ENCODE results near the gene ENPP3. TPM values are rescaled to one million over a fixed set of nuclear protein-coding genes. Genes with fewer than 3 reads are reported as not detected.
A peak's percentile ranks its signal among the peaks of the same experiment; 100 is the strongest.
"Not testable (repeated sequence)": the region's sequence is repeated elsewhere in the genome, so short reads cannot be mapped to it uniquely, and the experiment has no call there.

The ENPP3 gene
- total and polyA plus RNA-seq, 4 donors = 0.31 to 2.9 (median 0.54) TPM

GRCh38 chr6:131749023-131749422, 111.9 kb downstream of the ENPP3 start:
- WGBS, 2 donors = 95% methylated on average over 7 of the region's 7 CpGs
- H3K27ac ChIP-seq (ENCODE audit: low read depth in 1 of 2, low read length in 1 of 2) = no peak overlapping the region
- DNase-seq = no peak

DNA sequence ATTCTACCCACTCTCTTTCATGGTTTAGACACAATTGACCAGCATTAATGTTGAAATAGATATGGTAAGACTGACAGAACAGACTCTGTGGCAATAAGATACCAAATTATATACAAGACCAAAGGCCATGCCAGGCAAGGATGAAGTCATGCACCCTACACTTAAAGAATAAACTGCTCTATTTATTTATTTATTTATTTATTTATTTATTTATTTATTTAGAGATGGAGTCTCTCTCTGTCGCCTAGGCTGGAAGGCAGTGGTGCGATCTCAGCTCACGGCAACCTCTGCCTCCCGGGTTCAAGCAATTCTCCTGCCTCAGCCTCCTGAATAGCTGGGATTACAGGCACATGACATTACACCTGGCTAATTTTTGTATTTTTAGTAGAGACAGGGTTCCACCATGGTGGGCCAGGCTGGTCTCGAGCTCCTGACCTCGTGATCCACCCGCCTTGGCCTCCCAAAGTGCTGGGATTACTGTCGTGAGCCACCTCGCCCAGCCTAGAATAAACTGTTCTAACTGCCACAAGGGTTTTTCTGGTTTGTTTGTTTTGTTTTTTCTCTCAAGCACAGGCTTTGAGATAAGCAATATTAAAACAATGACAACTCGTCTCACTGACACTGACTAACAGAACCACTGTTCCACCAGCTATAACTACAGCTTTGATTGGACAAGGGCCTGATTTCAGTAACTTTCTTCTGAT, 114.1 kb downstream of the ENPP3 start:
- H3K9ac ChIP-seq (ENCODE audit: insufficient read depth in 1 of 2, low read length in 2 of 2); H3K27ac ChIP-seq (ENCODE audit: low read depth in 1 of 2, low read length in 1 of 2); ATAC-seq (ENCODE audit: insufficient read depth, low FRiP score); H3K4me1 ChIP-seq (ENCODE audit: control insufficient read depth in 5 of 5, insufficient read depth in 5 of 5, low read length in 5 of 5); DNase-seq; H3K9me3 ChIP-seq (ENCODE audit: control insufficient read depth in 4 of 4, insufficient read depth in 3 of 4, low read length in 3 of 4); H3K36me3 ChIP-seq (ENCODE audit: control insufficient read depth in 4 of 4, insufficient read depth in 4 of 4, low read length in 4 of 4); H3K4me3 ChIP-seq; H3K27me3 ChIP-seq (ENCODE audit: control insufficient read depth in 3 of 3, insufficient read depth in 3 of 3, low read length in 2 of 3): not testable (repeated sequence)
- 80 to 86% methylated on average over 10 of the region's 10 CpGs for WGBS, 2 donors

More at GRCh38 chr6:131749023-131749422, 111.9 kb downstream of the ENPP3 start:
- H3K9ac ChIP-seq (ENCODE audit: insufficient read depth in 1 of 2, low read length in 2 of 2) = no peak overlapping the region
- H3K27me3 ChIP-seq (ENCODE audit: control insufficient read depth in 3 of 3, insufficient read depth in 3 of 3, low read length in 2 of 3) = no peaks in the 10 kb centered on the region
- no peaks in the 10 kb centered on the region for H3K9me3 ChIP-seq (ENCODE audit: control insufficient read depth in 4 of 4, insufficient read depth in 3 of 4, low read length in 3 of 4)
- no peaks in the 10 kb centered on the region for H3K4me1 ChIP-seq (ENCODE audit: control insufficient read depth in 5 of 5, insufficient read depth in 5 of 5, low read length in 5 of 5)
- no peak for TF ChIP-seq CTCF (IDR thresholded peaks at IDR 0.05; ENCODE audit: control extremely low read depth, extremely low read depth)
- H3K4me3 ChIP-seq = no peak overlapping the region
- no peak for ATAC-seq (ENCODE audit: insufficient read depth, low FRiP score)
- no peaks in the 10 kb centered on the region for H3K36me3 ChIP-seq (ENCODE audit: control insufficient read depth in 4 of 4, insufficient read depth in 4 of 4, low read length in 4 of 4)

DNA sequence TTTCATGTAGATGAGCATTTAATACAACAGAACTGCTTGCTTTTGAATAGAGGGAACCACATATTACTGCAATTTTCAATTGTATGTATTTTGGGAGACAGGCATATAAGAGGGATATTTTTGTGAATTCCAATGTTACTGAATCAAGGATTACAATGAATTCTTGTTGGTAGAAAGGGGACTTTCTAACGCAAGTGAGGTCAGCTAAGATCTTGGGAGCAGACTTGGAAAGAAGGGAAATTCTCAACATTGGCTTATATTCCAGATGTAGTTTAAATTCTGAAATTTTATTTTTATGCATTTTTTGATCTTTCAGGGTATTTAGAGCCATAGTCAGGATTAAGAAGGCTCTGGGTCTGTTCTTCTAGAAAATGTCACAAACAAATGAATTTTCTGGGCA, 117.0 kb downstream of the ENPP3 start:
- Histone ChIP-seq H3K9me3 (ENCODE audit: control insufficient read depth in 4 of 4, insufficient read depth in 3 of 4, low read length in 3 of 4) (no peaks in the 10 kb centered on the region), H3K27me3 (ENCODE audit: control insufficient read depth in 3 of 3, insufficient read depth in 3 of 3, low read length in 2 of 3) (no peaks in the 10 kb centered on the region), H3K36me3 (ENCODE audit: control insufficient read depth in 4 of 4, insufficient read depth in 4 of 4, low read length in 4 of 4) (no peaks in the 10 kb centered on the region), H3K9ac (ENCODE audit: insufficient read depth in 1 of 2, low read length in 2 of 2) (no peak overlapping the region), H3K4me3 (no peak overlapping the region), H3K4me1 (ENCODE audit: control insufficient read depth in 5 of 5, insufficient read depth in 5 of 5, low read length in 5 of 5) (no peaks in the 10 kb centered on the region), H3K27ac (ENCODE audit: low read depth in 1 of 2, low read length in 1 of 2) (no peak overlapping the region)
- 76 to 94% methylated on average over 1 of the region's 1 CpG for WGBS, 2 donors
- no peak for DNase-seq
- ATAC-seq (ENCODE audit: insufficient read depth, low FRiP score) = no peak
- TF ChIP-seq CTCF (IDR thresholded peaks at IDR 0.05; ENCODE audit: control extremely low read depth, extremely low read depth) = no peak

DNA sequence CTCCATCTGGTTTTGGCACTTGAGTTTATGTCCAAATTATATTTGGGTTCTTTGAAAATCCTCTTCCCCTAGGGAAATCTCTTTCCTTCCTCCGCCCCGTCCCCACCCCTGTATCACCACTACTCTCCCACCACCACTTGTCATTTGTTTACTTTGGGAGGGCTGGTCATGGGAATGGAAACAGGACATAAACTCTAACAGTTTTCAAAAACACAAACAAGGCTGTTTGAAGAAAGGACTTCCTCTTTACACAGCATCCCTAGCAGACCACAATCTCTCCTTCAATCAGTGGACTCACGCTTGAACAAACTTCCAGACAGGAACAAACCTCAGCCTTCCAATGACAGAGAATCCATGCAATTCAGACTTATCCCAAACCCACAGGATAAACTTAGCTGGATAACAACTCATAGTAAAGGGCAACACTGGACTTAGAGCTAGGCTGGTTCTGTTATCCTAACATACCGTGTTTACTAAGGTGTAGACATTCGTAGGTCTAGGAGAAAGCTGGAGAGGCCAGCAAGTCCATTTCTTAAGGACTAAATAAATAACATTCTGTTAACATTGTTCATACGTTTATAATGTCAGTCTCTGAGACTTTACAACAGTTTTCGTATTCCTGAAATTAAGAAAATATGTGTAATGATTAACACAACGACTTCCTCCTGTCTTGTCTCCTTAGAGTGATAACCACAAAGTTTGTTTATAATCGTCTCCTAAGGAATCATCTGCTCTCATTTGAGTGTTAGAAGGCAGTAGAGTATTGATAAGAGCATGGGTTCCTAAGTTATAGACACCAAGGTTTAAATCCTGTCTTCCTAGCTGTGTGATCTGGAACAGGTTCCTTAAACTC, 117.8 kb downstream of the ENPP3 start:
- H3K9me3 ChIP-seq (ENCODE audit: control insufficient read depth in 4 of 4, insufficient read depth in 3 of 4, low read length in 3 of 4) = no peaks in the 10 kb centered on the region
- DNase-seq (peak in 1 of 3 donors; percentile 24), ATAC-seq (ENCODE audit: insufficient read depth, low FRiP score) (no peak)
- 35 to 40% methylated on average over 9 of the region's 9 CpGs for WGBS, 2 donors
- H3K27ac ChIP-seq (ENCODE audit: low read depth in 1 of 2, low read length in 1 of 2) = no peak overlapping the region
- no peaks in the 10 kb centered on the region for H3K27me3 ChIP-seq (ENCODE audit: control insufficient read depth in 3 of 3, insufficient read depth in 3 of 3, low read length in 2 of 3)
- no peak overlapping the region for H3K4me3 ChIP-seq
- no peaks in the 10 kb centered on the region for H3K36me3 ChIP-seq (ENCODE audit: control insufficient read depth in 4 of 4, insufficient read depth in 4 of 4, low read length in 4 of 4)
- peaks cover 0 to 6% (median 0%) of the 10 kb centered on the region in 5 donors for H3K4me1 ChIP-seq (ENCODE audit: control insufficient read depth in 5 of 5, insufficient read depth in 5 of 5, low read length in 5 of 5)
- no peak overlapping the region for H3K9ac ChIP-seq (ENCODE audit: insufficient read depth in 1 of 2, low read length in 2 of 2)
- no peak for TF ChIP-seq CTCF (IDR thresholded peaks at IDR 0.05; ENCODE audit: control extremely low read depth, extremely low read depth)
